Measurements from ENCODE around the gene SFXN2. TPM values are rescaled to one million over a fixed set of nuclear protein-coding genes. Genes with fewer than 3 reads are reported as not detected.

SFXN2 gene
- total RNA-seq, 1 donor from 2014 or later: 35.8 TPM

- TF ChIP-seq, protein P1, sequence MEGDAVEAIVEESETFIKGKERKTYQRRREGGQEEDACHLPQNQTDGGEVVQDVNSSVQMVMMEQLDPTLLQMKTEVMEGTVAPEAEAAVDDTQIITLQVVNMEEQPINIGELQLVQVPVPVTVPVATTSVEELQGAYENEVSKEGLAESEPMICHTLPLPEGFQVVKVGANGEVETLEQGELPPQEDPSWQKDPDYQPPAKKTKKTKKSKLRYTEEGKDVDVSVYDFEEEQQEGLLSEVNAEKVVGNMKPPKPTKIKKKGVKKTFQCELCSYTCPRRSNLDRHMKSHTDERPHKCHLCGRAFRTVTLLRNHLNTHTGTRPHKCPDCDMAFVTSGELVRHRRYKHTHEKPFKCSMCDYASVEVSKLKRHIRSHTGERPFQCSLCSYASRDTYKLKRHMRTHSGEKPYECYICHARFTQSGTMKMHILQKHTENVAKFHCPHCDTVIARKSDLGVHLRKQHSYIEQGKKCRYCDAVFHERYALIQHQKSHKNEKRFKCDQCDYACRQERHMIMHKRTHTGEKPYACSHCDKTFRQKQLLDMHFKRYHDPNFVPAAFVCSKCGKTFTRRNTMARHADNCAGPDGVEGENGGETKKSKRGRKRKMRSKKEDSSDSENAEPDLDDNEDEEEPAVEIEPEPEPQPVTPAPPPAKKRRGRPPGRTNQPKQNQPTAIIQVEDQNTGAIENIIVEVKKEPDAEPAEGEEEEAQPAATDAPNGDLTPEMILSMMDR (conservative IDR thresholded peaks at IDR 0.05): no peak
- peaks cover 37% of the 10 kb centered on the region for H3K4me1 Mint-ChIP-seq (ENCODE audit: unreplicated experiment)
- peaks cover 24% of the 10 kb centered on the region for H3K36me3 Mint-ChIP-seq
- H3K27ac Mint-ChIP-seq: no peak overlapping the region
- no peak for DNase-seq (ENCODE audit: extremely low spot score, unreplicated experiment)
- no peaks in the 10 kb centered on the region for H3K27me3 Mint-ChIP-seq
- H3K9me3 Mint-ChIP-seq: peaks cover 6% of the 10 kb centered on the region
- H3K4me3 Mint-ChIP-seq: peak overlapping the region; percentile 10
Observed at GRCh38 chr10:102785818-102786217, 71.4 kb downstream of the SFXN2 start.

DNA sequence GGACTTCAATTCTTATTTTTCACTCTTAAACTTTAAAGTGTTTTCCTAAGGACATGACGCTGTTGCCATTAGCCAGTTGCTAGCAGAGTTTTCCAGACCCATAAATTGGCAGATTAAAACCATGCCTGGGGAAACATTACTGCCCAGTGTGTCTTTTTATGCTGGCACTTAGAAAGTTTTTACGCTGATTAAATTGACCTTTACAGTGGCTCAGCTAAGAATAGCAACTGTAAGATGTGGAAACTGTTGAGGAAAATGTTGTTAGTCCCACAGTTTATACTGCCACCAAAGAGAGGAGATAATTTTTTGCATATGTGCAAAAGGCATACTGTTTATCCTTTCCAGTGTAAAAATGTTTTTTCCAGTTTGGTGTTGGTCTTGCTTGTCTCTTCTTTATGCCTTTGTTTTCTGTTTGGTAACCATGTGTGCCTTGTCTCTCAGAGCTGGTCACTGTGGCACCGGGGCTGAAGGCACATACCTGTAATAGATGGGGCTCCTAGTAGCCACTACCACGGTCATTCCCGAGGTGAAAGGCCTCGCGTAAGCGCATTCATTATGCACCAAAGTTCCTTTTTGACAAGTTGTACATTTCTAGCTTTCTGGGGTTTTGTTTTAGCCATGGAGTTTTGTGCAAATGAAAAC lies 77.4 kb downstream of the SFXN2 start:
- Mint-ChIP-seq H3K9me3 (no peaks in the 10 kb centered on the region), H3K27me3 (no peaks in the 10 kb centered on the region), H3K4me1 (ENCODE audit: unreplicated experiment) (peaks cover 30% of the 10 kb centered on the region), H3K36me3 (peaks cover 18% of the 10 kb centered on the region), H3K4me3 (no peak overlapping the region), H3K27ac (no peak overlapping the region)
- TF ChIP-seq, protein P1 (conservative IDR thresholded peaks at IDR 0.05): no peak
- no peak for DNase-seq (ENCODE audit: extremely low spot score, unreplicated experiment)

Other genes starting within 250 kb of the SFXN2 start
- gene ACTR1A, start 211.9 kb upstream of the SFXN2 start, total RNA-seq (ENCODE audit: low replicate concordance): 73.1 and 95.4 TPM in 2 replicates
- 18.5 and 29.4 TPM in 2 replicates for gene SUFU, start 210.7 kb upstream of the SFXN2 start, total RNA-seq (ENCODE audit: low replicate concordance)
- gene TRIM8, start 70.2 kb upstream of the SFXN2 start, total RNA-seq (ENCODE audit: low replicate concordance): 81.6 and 124 TPM in 2 replicates
- gene ARL3, start 239 bp upstream of the SFXN2 start, total RNA-seq (ENCODE audit: low replicate concordance): 12.2 and 15.8 TPM in 2 replicates
- gene WBP1L, start 29.3 kb downstream of the SFXN2 start, total RNA-seq (ENCODE audit: low replicate concordance): 40.3 and 80.4 TPM in 2 replicates
- gene CYP17A1, start 122.8 kb downstream of the SFXN2 start, total RNA-seq (ENCODE audit: low replicate concordance): 0.14 TPM in 1 of 2 replicates, not detected in the other
- gene BORCS7, start 139.6 kb downstream of the SFXN2 start, total RNA-seq (ENCODE audit: low replicate concordance): 19.0 and 21.8 TPM in 2 replicates
- 4.2 and 4.9 TPM in 2 replicates for gene AS3MT, start 154.8 kb downstream of the SFXN2 start, total RNA-seq (ENCODE audit: low replicate concordance)
- gene CNNM2, start 203.7 kb downstream of the SFXN2 start, total RNA-seq (ENCODE audit: low replicate concordance): 9.8 and 12.0 TPM in 2 replicates